GM21367 (cell line): ENCODE data around the gene PPP1R36.

Experiments
- ATAC-seq: cut with Tn5 transposase; IDR thresholded peaks from one replicate; pipeline ENCODE4 v1.9.1; 2021; ENCODE audit not compliant: unreplicated experiment

Gene PPP1R36, protein sequence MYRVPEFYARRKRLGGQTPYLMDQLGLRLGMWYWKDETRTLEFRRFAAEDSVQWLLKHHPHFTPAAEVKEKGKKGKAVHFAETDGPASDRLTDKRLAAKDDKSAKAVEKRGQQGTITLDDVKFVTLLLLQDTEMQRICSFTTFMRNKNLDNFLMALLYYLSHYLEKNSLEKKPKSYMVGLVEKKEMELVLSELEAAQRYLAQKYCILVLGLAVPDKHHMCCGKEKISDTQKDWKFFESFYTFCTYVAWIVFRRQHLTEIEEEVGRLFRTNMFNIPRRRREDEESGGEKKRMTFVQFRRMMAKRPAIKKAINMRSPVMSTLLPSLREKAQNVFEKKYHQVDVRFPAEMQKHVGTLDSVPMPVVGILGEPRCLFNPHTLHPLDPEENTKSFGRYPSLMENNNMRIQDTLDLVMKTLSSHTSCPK

DNA sequence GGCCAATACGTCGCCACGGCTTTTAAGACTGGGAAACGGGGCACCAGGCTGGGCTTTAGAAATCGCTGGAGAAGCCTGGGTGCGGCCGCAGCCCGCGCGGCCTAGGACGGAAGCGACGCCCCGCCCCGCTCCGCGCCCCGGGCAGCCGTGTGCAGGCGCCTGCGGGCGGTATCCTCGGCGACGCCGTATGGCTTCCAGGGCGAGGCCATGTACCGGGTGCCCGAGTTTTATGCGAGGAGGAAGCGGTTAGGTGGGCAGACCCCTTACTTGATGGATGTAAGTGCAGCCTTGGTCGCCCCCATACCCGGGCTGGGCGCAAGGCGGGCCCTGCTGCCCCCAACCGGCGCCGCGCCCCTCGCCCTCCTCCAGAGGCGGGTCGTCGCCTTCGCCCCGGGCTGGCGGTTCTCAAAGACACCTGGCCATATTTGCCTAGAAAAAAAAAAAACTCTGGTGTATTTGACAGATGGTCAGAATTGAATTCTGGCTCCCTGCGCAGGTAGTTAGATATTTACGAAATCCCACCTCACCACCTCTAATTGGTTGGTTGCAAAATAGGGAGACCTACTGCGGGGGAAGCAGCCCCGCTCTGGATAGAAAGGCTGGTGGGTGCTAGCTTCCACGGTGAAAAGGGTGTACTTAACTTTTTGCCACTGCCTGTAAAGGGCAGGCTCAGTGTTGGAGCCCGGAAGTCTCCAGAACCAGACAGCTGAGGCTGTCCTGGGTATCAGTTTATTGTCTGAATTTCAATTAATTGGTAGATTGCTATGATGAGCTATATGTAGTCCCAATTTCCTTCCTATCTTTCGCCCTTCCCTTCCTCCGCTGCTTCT is at the start of gene PPP1R36:
TSS of gene PPP1R36 (plus strand) at position 171 of the 830 bp plus-strand sequence. CDS start at position 208, 37 bp downstream.
- ATAC-seq: no peak

DNA sequence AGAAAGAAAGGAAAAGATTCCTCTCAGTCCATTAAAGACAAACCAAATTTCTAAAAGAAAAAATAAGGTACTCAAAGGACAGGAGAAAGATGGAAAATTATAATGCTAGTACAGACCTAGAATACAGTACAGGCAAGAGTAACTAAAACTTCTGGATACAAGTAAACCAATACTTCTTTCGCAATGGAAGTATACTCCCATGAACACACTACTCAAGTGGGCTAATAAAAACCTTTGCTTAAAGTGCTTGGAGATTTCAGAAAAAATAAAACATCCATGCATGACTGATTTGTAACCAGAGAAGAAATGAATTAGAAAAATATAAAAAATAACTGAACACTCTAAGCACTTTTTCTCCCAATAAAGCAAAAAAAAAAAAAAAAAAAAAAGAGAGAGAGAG is 49.7 kb upstream of the PPP1R36 start:
- no peak for ATAC-seq

- no peak for ATAC-seq
Observed at GRCh38 chr14:64501411-64502171, 48.2 kb upstream of the PPP1R36 start.

DNA sequence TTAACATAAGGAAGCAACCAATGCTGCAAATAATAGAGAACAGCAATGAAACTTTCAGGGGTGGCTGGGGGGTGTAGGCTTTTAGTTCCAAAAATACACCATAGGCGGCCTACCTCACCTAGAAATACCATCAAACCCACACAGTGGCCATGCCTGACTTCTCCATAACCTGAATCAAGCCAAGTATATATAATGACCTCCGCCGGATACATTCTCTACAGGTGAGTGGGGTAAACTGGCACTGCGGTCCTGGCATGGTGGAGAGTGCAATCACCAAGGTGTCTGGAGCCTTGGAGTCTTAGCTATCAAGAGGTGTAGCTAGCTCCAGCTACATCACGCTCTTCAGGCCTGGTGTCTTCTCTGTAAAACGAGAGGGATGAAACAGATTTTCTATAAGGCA is 47.3 kb upstream of the PPP1R36 start:
- ATAC-seq: no peak

DNA sequence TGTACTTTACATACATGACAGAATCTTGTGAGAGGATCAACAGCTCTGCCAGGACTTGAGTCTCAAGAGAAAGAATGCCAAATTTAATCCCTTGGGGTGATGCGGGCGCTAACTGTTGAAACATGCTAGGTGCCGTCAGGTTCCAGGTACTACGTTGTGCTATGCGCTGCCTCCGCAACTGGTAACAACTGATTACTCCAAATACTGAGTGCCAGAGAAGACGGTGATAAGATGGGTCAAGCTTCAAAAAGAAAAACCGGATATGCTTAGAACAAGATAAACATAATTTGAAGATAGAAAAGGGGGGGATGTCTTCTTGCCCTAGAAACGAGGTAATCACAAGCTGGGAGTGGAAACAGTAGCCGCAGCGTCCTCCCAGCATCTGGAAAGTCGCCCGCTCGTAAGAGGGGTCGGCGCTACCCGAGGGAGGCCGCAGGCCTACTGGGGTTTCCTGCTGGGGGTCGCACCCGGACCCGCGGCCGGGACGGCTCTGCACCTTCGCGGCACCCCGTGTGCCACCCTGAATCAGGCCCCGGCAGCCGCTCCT is 46.8 kb upstream of the PPP1R36 start:
- peak; percentile 1 for ATAC-seq

GRCh38 chr14:64503434-64504309 is 46.1 kb upstream of the PPP1R36 start, which contains the start of gene ZBTB25:
Gene ZBTB25 (minus strand): TSS chr14:64503838. CDS start chr14:64490533, 13,305 bp downstream.
- peak; percentile 49 for ATAC-seq

GRCh38 chr14:64504310-64504896 is 45.4 kb upstream of the PPP1R36 start, which contains the start of gene ZBTB1:
Gene ZBTB1 (plus strand): TSS chr14:64504770. CDS start chr14:64521505, 16,735 bp downstream.
- peak; percentile 5 for ATAC-seq

GRCh38 chr14:64504897-64505794 is 44.6 kb upstream of the PPP1R36 start:
- ATAC-seq: peak; percentile 23

DNA sequence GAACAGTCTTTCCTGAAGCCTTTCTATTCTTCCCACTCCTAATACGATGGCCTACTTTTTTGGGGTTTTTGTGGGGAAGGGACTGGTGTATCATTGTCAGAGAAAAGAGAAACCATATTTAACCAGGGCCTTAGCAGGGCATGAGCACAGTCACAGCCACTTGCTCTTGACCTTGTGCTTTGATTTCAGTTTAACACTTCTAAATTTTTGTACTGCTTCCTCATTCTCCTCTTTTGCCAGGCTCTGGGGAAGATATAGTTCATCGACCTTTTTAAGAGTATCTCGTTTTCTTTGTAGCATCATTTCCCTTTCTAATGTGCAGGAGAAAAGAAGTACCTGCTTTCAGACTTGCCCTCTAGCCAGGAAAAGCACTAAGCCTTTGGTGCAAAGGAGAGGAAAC is 43.0 kb upstream of the PPP1R36 start:
- no peak for ATAC-seq

DNA sequence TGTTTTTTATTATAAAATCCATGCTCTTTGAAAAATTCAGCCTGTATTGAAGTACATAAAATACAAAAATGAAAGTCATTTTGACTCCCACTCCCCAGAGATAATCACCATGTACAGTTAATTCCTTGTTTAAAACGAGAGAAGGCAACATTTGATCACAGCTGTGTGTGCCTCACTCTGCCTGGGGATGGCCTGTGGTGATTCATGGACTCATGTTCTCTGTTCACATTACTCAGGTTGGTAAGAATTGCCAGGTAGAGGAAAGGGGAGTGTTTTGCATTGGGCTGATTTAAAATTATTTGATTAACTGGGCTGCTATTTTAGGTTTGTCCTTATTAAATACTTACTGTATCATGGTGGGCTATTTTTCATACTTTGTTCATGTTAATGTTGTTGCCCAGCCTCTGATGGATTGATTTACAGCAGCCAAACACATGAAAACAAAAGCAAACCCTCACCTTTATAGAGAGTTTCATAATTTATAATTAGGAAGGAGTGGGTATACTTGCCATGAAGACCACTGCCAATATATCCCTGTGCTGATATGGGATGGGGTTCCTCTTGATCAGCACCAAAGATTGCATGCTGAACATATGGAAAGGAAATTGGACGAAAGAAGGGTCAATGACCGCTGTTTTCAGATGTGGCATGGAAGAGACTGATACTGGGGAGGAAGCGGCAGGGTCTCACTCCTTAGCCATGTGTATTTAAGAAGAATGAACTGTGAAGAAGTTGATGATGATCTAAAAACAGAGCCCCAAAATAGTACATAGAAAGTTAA is 42.2 kb upstream of the PPP1R36 start:
- no peak for ATAC-seq

DNA sequence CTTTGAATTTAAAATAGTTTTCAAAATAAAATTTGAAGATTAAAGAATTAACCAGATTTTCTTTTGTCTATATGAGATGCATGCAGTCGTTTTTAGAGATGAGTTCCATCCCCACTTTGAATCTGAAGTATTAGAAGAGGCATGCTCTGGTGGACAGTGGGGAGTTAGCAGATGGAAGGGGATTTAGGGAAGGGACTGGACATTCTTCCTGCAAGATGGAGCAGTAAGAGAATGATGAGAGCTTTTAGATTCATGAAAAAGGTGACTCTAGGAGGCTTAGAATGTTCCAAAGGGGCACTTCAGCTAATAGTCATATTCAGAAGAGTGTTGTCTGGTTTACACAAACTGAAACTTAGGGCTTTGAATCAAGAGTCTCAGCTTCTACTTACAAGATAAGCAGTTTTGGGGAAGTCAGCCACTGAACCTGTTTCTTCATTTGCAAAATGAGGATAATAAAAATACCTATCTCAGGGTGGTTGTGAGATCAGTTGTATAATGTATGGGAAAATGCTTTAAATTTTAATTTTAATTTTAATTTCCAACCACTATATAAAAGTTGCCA is 41.5 kb upstream of the PPP1R36 start:
- no peak for ATAC-seq

DNA sequence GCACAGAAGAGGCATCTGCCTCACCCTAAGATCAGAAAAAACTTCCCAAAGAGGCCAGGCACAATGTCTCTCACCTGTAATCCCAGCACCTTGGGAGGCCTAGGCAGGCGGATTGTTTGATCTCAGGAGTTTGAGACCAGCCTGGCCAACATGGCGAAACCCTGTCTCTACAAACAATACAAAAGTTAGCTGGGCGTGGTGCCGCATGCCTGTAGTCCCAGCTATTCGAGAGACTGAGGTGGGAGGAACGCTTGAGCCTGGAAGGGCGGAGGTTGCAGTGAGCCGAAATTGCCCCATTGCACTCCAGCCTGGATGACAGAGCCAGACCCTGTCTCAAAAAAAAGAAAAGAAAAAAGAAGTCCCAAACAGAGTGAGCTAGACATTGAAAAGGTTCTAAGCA is 40.7 kb upstream of the PPP1R36 start:
- ATAC-seq: no peak

DNA sequence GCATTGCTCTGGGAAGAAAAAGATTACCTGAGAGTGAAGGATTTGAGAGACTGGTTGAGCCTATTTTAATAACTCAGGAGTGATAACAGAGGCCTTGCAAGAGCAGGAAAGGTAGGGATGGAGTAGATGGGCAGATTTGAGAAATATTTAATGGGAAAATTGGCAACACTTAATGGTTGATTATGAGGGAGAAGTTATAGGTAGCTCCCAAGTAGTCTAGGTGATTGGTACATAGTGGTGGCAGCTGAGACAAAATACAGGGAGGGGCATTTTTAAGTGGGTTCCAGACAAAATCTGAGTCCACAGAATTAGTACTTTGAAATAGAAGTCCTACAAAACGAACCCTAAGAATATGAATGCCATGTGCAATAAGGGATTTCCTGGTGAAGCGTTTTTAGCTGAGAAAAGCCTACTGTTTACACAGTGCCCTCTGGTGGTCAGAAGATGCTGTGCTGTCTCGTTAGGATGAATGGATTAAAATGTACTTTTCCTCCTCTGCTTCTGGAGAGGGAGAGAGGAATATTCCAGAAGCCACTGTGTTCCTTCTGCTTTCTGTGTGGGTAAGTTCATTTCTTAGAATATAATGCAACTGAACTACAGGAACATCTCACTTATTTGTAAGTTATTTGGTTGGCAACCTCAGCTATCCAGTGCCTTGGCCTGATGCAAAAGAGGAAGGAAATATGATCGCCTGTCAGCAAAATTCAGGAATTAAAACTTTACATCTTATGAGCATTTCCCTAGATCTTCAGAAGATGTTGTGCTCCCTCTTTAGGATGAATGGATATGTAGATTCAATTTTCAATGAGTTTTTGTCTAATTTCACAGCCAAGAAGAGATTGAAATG is 38.7 kb upstream of the PPP1R36 start:
- peak; percentile 38 for ATAC-seq

DNA sequence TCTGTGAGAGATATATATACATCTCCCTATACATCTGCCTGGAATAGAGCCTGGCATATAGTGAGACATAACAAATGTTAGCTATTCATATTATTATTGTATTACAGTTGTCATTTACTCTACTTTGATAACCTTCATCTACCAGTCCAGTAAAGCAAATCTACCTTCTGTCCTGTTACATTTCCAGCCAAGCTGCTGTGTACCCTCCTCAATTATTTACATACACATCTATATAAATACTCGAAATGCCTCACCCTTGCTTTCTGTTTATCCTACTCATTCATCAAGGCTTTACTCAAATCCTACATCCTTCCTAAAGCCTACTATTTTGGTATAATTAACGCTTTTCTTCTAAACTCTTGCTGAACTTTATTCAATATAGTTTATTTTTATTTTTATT is 36.5 kb upstream of the PPP1R36 start:
- no peak for ATAC-seq

- no peak for ATAC-seq
Observed at GRCh38 chr14:64515053-64515452, 34.7 kb upstream of the PPP1R36 start.

GRCh38 chr14:64516969-64517368 is 32.8 kb upstream of the PPP1R36 start:
- no peak for ATAC-seq
